ENCODE measurements around the gene GHRL.

GRCh38 chr3:10338164-10338470 lies 45.4 kb upstream of the GHRL start:
- TF ChIP-seq POLR2A (IDR thresholded peaks at IDR 0.05; ENCODE audit: low read length) (no peak), BHLHE40 (IDR thresholded peaks at IDR 0.05; ENCODE audit: low read depth, low read length) (no peak), RCOR1 (IDR thresholded peaks at IDR 0.05; ENCODE audit: low read depth, low read length) (no peak)
- TF ChIP-seq, protein P1, sequence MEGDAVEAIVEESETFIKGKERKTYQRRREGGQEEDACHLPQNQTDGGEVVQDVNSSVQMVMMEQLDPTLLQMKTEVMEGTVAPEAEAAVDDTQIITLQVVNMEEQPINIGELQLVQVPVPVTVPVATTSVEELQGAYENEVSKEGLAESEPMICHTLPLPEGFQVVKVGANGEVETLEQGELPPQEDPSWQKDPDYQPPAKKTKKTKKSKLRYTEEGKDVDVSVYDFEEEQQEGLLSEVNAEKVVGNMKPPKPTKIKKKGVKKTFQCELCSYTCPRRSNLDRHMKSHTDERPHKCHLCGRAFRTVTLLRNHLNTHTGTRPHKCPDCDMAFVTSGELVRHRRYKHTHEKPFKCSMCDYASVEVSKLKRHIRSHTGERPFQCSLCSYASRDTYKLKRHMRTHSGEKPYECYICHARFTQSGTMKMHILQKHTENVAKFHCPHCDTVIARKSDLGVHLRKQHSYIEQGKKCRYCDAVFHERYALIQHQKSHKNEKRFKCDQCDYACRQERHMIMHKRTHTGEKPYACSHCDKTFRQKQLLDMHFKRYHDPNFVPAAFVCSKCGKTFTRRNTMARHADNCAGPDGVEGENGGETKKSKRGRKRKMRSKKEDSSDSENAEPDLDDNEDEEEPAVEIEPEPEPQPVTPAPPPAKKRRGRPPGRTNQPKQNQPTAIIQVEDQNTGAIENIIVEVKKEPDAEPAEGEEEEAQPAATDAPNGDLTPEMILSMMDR (IDR thresholded peaks at IDR 0.05), result no peak
